Limb (tissue), 2 donors: ENCODE results near the gene PKNOX2.

ENCODE experiments used
- DNase-seq, 2 donors: peaks; one replicate each; pipeline ENCODE4 v3.0.0-alpha.2; 2016; ENCODE audit errors: extremely low spot score in 2 of 2

PKNOX2 gene

DNA sequence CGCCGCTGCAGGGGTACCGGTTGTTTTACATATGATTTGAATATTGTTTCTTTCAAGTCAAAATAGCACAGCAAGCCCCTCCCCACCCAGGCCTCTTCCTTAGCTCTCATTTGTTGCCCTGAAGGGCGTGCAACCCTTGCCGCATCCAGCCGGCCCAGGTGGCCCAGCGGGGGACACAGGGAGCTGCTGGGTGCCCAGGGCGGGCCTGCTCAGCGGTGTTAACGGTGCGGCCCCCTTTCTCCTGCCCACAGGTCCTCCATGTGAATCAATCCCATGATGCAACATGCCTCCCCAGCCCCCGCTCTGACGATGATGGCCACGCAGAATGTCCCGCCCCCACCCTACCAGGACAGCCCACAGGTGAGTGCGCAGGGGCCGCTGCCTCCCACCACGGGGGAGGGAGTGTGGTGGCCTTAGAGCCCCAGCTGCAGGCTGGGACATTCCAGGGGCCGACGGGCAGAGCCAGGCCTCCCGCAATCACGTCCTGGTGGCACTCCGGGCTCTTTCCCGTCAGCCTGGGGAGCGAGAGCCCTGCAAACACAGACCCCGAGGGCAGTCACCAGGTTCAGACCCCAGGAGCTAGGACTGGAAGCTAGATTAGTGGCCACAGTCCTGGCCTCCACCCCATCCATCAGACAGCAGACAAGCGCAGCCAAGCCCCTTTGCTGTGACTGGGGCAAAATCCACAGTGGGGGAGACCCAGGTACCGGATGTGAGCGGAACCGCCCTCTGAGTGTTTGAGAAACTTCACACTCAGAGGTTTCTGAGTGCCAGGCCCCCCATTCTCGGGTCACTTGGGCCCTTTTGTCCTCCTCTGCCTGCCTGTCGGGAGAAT is 186.7 kb downstream of the PKNOX2 start:
- DNase-seq, result peak in 1 of 2 donors; percentile 40

GRCh38 chr11:125351868-125352250 is 187.3 kb downstream of the PKNOX2 start:
- no peak for DNase-seq

- DNase-seq, result no peak
Measured at GRCh38 chr11:125356797-125357196, 192.2 kb downstream of the PKNOX2 start.

- DNase-seq, result no peak
Measured at GRCh38 chr11:125357551-125357950, 193.0 kb downstream of the PKNOX2 start.

- DNase-seq, result no peak
Measured at GRCh38 chr11:125358254-125358840, 193.8 kb downstream of the PKNOX2 start.

- DNase-seq, result no peak
Measured at GRCh38 chr11:125359130-125359529, 194.6 kb downstream of the PKNOX2 start.

DNA sequence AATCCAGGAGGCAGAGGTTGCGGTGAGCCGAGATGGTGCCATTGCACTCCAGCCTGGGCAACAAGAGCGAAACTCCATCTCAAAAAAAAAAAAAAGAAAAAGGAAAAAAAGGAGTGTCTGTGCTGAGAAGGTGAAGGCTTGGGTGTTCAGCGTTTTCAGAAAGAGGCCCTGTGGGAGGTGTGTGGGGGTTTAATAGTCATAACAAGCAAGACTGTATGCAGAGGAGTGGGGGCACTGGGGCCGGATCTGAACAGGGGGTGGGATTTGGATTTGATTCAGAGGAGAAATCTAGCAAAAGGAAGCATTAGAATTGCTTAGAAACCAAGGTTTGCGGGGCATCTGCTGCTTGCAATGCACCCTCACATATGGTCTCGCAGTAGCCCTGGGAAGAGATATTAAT is 195.5 kb downstream of the PKNOX2 start:
- DNase-seq, result no peak

GRCh38 chr11:125364121-125364826 is 199.7 kb downstream of the PKNOX2 start:
- DNase-seq, result no peak

GRCh38 chr11:125365196-125365931 is 200.8 kb downstream of the PKNOX2 start:
- no peak for DNase-seq

DNA sequence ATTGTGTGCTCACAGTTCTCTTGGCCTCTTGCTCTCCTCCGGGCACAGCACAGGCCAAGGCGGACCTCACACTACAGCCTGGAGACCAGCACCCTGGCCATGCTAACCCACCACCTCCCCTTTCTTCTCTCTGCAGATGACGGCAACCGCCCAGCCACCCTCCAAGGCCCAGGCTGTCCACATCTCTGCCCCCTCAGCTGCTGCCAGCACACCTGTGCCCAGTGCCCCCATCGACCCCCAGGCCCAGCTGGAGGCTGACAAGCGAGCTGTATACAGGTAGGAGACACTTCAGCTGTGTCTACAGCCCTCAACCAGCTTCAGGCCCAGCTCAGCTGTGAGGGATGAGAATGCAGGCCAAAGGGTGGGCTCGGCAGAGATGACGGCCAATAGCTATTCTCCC is 203.2 kb downstream of the PKNOX2 start:
- DNase-seq, result no peak

GRCh38 chr11:125368757-125369156 is 204.2 kb downstream of the PKNOX2 start:
- DNase-seq, result no peak

DNA sequence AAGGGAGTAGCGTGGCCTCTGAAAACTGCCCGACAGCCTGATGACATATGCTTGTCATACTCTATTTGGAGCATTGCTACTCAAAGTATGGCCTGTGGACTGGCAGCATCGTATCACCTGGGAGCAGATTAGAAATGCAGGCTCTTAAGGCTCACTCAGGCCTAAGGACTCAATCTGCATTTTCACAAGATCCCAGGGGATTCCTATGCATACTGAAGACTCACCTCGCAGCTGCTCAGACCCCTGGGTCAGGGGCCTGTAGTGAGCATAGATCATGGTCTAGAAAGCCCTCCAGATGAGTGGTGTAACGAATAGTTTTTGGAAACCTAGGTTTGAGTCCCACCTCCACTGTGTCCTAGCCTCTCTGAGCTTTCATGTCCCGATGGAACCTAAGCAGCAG is 205.3 kb downstream of the PKNOX2 start:
- DNase-seq, result no peak

- no peak for DNase-seq
Measured at GRCh38 chr11:125370561-125371389, 206.2 kb downstream of the PKNOX2 start.

DNA sequence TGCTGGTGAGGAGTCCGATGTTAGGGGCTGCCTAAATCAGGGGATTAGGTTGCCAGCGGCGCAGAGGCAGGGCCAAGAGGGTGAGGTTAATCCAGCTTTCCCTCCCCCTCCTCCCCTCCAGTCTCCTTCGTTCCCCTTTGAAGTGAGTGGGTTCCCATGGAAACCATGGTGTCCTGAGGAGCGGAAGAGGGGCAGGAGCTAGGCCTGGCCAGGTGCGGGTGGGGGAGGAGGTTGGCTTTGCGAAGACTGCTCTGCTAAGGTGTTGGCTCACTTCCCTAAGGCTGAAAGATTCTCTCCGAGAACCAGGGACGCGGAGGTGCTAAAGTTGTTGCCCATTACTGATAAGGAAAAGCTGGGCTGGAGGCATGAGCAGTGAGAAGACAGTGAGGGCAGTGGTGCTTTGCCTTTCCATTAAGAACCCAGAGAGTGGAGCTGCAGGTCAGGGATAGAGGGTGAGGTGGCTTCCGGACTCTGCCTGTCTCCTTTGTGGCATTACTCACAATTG is 206.9 kb downstream of the PKNOX2 start:
- no peak for DNase-seq

DNA sequence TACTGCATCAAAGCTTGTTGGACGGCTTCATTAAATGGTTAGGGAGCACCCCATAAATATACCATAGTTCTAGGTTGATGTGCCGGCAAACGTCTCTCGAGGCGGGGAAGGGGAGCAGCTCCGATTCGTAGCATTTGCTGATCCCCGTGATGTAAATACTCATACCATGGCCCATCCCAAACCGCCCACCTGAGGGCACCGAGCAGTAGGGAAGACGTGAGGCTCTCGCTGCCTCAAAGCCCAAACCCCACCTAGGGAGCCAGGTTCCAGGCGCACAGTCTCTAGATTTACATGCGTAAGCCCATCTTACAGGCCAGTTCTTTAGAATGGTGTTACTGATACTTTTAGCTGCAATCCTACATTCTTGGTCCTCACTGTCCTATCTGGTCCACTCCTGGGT is 207.5 kb downstream of the PKNOX2 start:
- no peak for DNase-seq

DNA sequence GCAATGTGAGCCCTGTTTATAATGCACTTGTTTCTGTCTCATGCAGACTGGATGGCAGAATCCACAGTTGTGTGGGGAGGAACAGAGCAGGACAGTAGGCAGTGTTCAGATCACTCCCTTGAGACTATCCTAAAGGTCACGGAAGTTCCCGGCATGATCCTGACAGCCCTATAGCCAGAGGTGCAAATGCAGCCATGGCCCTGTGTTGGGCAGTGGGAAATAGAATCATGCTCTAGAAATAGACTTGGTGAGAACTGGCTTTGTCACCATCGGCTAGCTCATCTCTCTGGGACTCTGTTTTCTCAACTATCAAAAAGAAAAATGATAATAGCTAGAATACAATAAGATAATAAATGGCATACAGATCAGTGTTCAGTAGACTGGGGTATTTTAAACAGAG is 208.4 kb downstream of the PKNOX2 start:
- no peak for DNase-seq

- DNase-seq, result no peak
Measured at GRCh38 chr11:125373426-125374391, 209.2 kb downstream of the PKNOX2 start.

DNA sequence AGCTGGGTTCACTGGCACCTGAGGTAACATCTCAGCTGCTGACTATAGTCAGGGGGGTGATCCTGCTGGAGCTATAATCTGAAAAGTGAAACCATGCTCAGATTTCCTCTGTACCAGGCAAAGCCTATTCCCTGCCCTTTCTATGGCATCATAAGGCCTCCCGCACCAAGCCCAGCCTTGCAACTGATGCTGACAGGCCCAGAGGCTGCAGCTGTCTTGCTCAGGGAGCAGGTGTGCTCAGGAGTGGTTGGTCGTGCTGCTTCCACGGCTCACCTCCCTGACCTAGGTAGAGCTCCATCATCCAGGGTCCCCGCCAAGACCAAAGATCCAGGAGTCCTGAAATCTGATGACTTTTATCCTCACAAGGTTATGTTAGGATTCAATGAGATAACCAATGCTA is 209.8 kb downstream of the PKNOX2 start:
- no peak for DNase-seq

GRCh38 chr11:125375146-125375545 is 210.6 kb downstream of the PKNOX2 start:
- no peak for DNase-seq

GRCh38 chr11:125376117-125376516 is 211.6 kb downstream of the PKNOX2 start:
- peak; percentile 87 to 89 for DNase-seq
